DOHH2 (cell line): ENCODE data around the gene SAMD15.

ENCODE experiments used
- EZH2phosphoT487 ChIP-seq: fragments of 200-600 bp; sonication (generic); IDR thresholded peaks from 2 replicates; pipeline ENCODE4 v1.6.1; 2017; ENCODE audit warnings: borderline replicate concordance, mild to moderate bottlenecking, antibody characterized with exemption, low read length, moderate library complexity, mixed read lengths
- TF ChIP-seq, protein P1 (sequence below): fragments of 200-600 bp; sonication (generic); IDR thresholded peaks from one replicate; pipeline ENCODE4 v1.5.1; 2014; ENCODE audit warnings: antibody characterized with exemption, mild to moderate bottlenecking, low read depth, low read length; ENCODE audit not compliant: poor library complexity, severe bottlenecking

- TF ChIP-seq EZH2phosphoT487 = no peak
- TF ChIP-seq, protein P1, sequence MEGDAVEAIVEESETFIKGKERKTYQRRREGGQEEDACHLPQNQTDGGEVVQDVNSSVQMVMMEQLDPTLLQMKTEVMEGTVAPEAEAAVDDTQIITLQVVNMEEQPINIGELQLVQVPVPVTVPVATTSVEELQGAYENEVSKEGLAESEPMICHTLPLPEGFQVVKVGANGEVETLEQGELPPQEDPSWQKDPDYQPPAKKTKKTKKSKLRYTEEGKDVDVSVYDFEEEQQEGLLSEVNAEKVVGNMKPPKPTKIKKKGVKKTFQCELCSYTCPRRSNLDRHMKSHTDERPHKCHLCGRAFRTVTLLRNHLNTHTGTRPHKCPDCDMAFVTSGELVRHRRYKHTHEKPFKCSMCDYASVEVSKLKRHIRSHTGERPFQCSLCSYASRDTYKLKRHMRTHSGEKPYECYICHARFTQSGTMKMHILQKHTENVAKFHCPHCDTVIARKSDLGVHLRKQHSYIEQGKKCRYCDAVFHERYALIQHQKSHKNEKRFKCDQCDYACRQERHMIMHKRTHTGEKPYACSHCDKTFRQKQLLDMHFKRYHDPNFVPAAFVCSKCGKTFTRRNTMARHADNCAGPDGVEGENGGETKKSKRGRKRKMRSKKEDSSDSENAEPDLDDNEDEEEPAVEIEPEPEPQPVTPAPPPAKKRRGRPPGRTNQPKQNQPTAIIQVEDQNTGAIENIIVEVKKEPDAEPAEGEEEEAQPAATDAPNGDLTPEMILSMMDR = no peak
Measured at GRCh38 chr14:77337880-77338279, 39.3 kb upstream of the SAMD15 start.
